MM.1S (cell line): ENCODE measurements around the gene RAD51C.
A peak's percentile ranks its signal among the peaks of the same experiment; 100 is the strongest.

ENCODE experiments used
- DNase-seq: peaks from one replicate; pipeline ENCODE4 v3.0.0-alpha.2; 2015
- H2AFZ ChIP-seq: fragments of 300-600 bp; sonication (generic); 2 replicates; pipeline ENCODE4 v1.6.0; 2016; ENCODE audit warnings: antibody characterized with exemption, low read length
- H3F3A ChIP-seq: fragments of 300-600 bp; sonication (generic); 2 replicates; pipeline ENCODE4 v1.6.1; 2016; ENCODE audit warnings: mild to moderate bottlenecking, antibody characterized with exemption, low read length, moderate library complexity, mixed read lengths; ENCODE audit not compliant: insufficient read depth
- H3K27ac ChIP-seq: fragments of 300-600 bp; sonication (generic); 2 replicates; pipeline ENCODE4 v1.5.1; 2016; ENCODE audit warnings: mild to moderate bottlenecking, low read length
- H3K27me3 ChIP-seq: fragments of 300-600 bp; sonication (generic); replicated peaks from 2 replicates; pipeline ENCODE4 v1.6.0; 2016; ENCODE audit warnings: low read length; ENCODE audit not compliant: insufficient read depth
- H3K36me3 ChIP-seq: fragments of 300-600 bp; sonication (generic); replicated peaks from 2 replicates; pipeline ENCODE4 v1.6.1; 2016; ENCODE audit warnings: mild to moderate bottlenecking, low read length, mixed read lengths; ENCODE audit not compliant: insufficient read depth
- H3K4me1 ChIP-seq: fragments of 300-600 bp; sonication (generic); 2 replicates; pipeline ENCODE4 v1.6.1; 2016; ENCODE audit warnings: low read length, mixed read lengths
- H3K4me2 ChIP-seq: fragments of 300-600 bp; sonication (generic); 2 replicates; pipeline ENCODE4 v1.6.0; 2016; ENCODE audit warnings: low read depth, low read length
- H3K4me3 ChIP-seq: fragments of 300-600 bp; sonication (generic); 2 replicates; pipeline ENCODE4 v1.5.1; 2016; ENCODE audit warnings: low read length, mixed read lengths
- H3K79me2 ChIP-seq: fragments of 300-600 bp; sonication (generic); 2 replicates; pipeline ENCODE4 v1.6.1; 2016; ENCODE audit warnings: mixed run types, low read length, mixed read lengths
- H3K9ac ChIP-seq: fragments of 300-600 bp; sonication (generic); 2 replicates; pipeline ENCODE4 v1.6.1; 2016; ENCODE audit warnings: low read length, mixed read lengths
- H3K9me2 ChIP-seq: fragments of 300-600 bp; sonication (generic); replicated peaks from 2 replicates; pipeline ENCODE4 v1.6.1; 2016; ENCODE audit warnings: mild to moderate bottlenecking, low read length, mixed read lengths; ENCODE audit not compliant: insufficient read depth
- H3K9me3 ChIP-seq: fragments of 300-600 bp; sonication (generic); replicated peaks from 2 replicates; pipeline ENCODE4 v1.6.1; 2016; ENCODE audit warnings: mild to moderate bottlenecking, low read length, mixed read lengths; ENCODE audit not compliant: insufficient read depth
- H4K20me1 ChIP-seq: fragments of 300-600 bp; sonication (generic); 2 replicates; pipeline ENCODE4 v1.6.1; 2016; ENCODE audit warnings: mild to moderate bottlenecking, low read length, moderate library complexity, mixed read lengths; ENCODE audit not compliant: insufficient read depth
- CTCF ChIP-seq: fragments of 300-600 bp; sonication (generic); IDR thresholded peaks from 2 replicates; pipeline ENCODE4 v1.5.1; 2016; ENCODE audit warnings: antibody characterized with exemption, low read length, mixed read lengths
- EZH2 ChIP-seq: fragments of 300-600 bp; sonication (generic); optimal IDR thresholded peaks from 2 replicates; pipeline ENCODE3; 2017; ENCODE audit warnings: low read depth, mild to moderate bottlenecking, antibody characterized with exemption, low read length, mixed read lengths
- EZH2phosphoT487 ChIP-seq: fragments of 300-600 bp; sonication (generic); IDR thresholded peaks from 2 replicates; pipeline ENCODE4 v1.6.1; 2018; ENCODE audit warnings: antibody characterized with exemption, low read length

Gene RAD51C

GRCh38 chr17:58693208-58693607, 806 bp downstream of the RAD51C start:
- no peaks in the 10 kb centered on the region for H3F3A ChIP-seq
- peak overlapping the region; percentile 72 for H3K9ac ChIP-seq
- H3K4me1 ChIP-seq: peaks cover 12% of the 10 kb centered on the region
- H3K4me2 ChIP-seq: peak overlapping the region; percentile 85
- peaks cover 25% of the 10 kb centered on the region for H3K79me2 ChIP-seq
- no peaks in the 10 kb centered on the region for H3K36me3 ChIP-seq
- H3K27ac ChIP-seq: no peak overlapping the region
- peak overlapping the region; percentile 98 for H2AFZ ChIP-seq
- H3K9me2 ChIP-seq: no peaks in the 10 kb centered on the region
- no peaks in the 10 kb centered on the region for H4K20me1 ChIP-seq
- H3K4me3 ChIP-seq: peak overlapping the region; percentile 67
- TF ChIP-seq EZH2 (no peak), EZH2phosphoT487 (no peak), CTCF (no peak)
- H3K9me3 ChIP-seq: no peaks in the 10 kb centered on the region
- no peaks in the 10 kb centered on the region for H3K27me3 ChIP-seq
- DNase-seq: no peak

GRCh38 chr17:58693751-58694150, 1.3 kb downstream of the RAD51C start:
- Histone ChIP-seq H3K27ac (no peak overlapping the region), H3K4me2 (peak overlapping the region; percentile 85), H4K20me1 (no peaks in the 10 kb centered on the region), H3K4me1 (peaks cover 12% of the 10 kb centered on the region), H3K9me3 (no peaks in the 10 kb centered on the region), H3K9ac (no peak overlapping the region), H3K27me3 (no peaks in the 10 kb centered on the region), H3K9me2 (no peaks in the 10 kb centered on the region), H2AFZ (no peak overlapping the region), H3K79me2 (peaks cover 25% of the 10 kb centered on the region), H3F3A (no peaks in the 10 kb centered on the region), H3K36me3 (no peaks in the 10 kb centered on the region), H3K4me3 (no peak overlapping the region)
- no peak for DNase-seq
- no peak for TF ChIP-seq CTCF

DNA sequence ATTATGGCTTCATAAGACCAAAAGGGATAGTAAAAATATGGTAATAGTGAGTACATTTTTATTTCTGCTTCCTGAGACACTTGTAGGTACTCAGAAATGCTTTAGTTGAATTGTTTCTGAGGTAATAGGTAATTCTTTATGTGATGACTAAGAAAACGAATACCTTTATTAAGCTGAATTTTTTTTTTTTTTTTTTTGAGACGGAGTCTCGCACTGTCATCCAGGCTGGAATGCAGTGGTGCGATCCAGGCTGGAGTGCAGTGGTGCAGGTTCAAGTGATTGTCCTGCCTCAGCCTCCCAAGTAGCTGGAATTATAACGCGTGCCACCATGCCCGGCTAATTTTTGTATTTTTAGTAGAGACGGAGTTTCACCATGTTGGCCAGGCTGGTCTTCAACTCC, 1.9 kb downstream of the RAD51C start:
- Histone ChIP-seq H3K9me2 (no peaks in the 10 kb centered on the region), H3K4me3 (no peak overlapping the region), H3K4me2 (no peak overlapping the region), H4K20me1 (no peaks in the 10 kb centered on the region), H3K27ac (no peak overlapping the region), H3K36me3 (no peaks in the 10 kb centered on the region), H3F3A (no peaks in the 10 kb centered on the region), H3K9me3 (no peaks in the 10 kb centered on the region), H2AFZ (no peak overlapping the region), H3K27me3 (no peaks in the 10 kb centered on the region), H3K9ac (no peak overlapping the region), H3K79me2 (peaks cover 25% of the 10 kb centered on the region), H3K4me1 (peaks cover 12% of the 10 kb centered on the region)
- no peak for DNase-seq
- TF ChIP-seq CTCF: no peak
- no peak for TF ChIP-seq EZH2
- TF ChIP-seq EZH2phosphoT487: no peak
